Naive B cell (primary cell): Measurements from ENCODE around the gene MAGI2. TPM values are rescaled to one million over a fixed set of nuclear protein-coding genes. Genes with fewer than 3 reads are reported as not detected.
"Not testable (repeated sequence)": the region's sequence is repeated elsewhere in the genome, so short reads cannot be mapped to it uniquely, and the experiment has no call there.

ENCODE experiments used
- ATAC-seq, 2 donors: fragments of 150-1000 bp; cut with Tn5 transposase; 2 replicates each; pipeline ENCODE4 v1.10.0; 2021; ENCODE audit warnings: low read depth in 2 of 2, mild to moderate bottlenecking in 2 of 2, moderate library complexity in 2 of 2
- DNase-seq: peaks from one replicate; pipeline ENCODE4 v3.0.0; 2022
- H3K27ac Mint-ChIP-seq, 6 donors: one replicate each; pipeline ENCODE4 v1.8.0; 2020 to 2022; ENCODE audit warnings: mild to moderate bottlenecking in 6 of 6, mixed read lengths in 6 of 6, moderate library complexity in 5 of 6, inconsistent platforms in 2 of 6
- H3K27me3 Mint-ChIP-seq, 3 donors: one replicate each; pipeline ENCODE4 v1.8.0; 2021 to 2022; ENCODE audit warnings: mixed read lengths in 3 of 3, mild to moderate bottlenecking in 1 of 3
- H3K36me3 Mint-ChIP-seq, 2 donors: one replicate each; pipeline ENCODE4 v1.8.0; 2020 to 2022; ENCODE audit warnings: mixed read lengths in 2 of 2, inconsistent platforms in 1 of 2, mild to moderate bottlenecking in 1 of 2
- H3K4me1 Mint-ChIP-seq, 3 donors: one replicate each; pipeline ENCODE4 v1.8.0; 2020 to 2022; ENCODE audit warnings: mixed read lengths in 3 of 3, inconsistent platforms in 1 of 3, mild to moderate bottlenecking in 1 of 3, moderate library complexity in 1 of 3
- H3K4me3 Mint-ChIP-seq, 8 donors: one replicate each; pipeline ENCODE4 v1.8.0; 2020 to 2022; ENCODE audit warnings: mild to moderate bottlenecking in 8 of 8, mixed read lengths in 8 of 8, moderate library complexity in 8 of 8, inconsistent platforms in 2 of 8
- H3K9me3 Mint-ChIP-seq, 7 donors: one replicate each; pipeline ENCODE4 v1.8.0; 2020 to 2022; ENCODE audit warnings: mixed read lengths in 7 of 7, mild to moderate bottlenecking in 5 of 7, inconsistent platforms in 2 of 7, moderate library complexity in 1 of 7
- polyA plus RNA-seq, 6 donors: library from polyadenylated mRNA; unstranded; fragments of 300-500 nt; fragmentation: Illumina TruSeq; gene quantifications; one replicate each; pipeline ENCODE4 v1.2.3, GENCODE V29; 2021; ENCODE audit warnings: low read depth in 6 of 6

The MAGI2 gene
- polyA plus RNA-seq, 6 donors from 2014 or later, result 0.04 to 0.06 (median 0.04) TPM; not detected in 3

GRCh38 chr7:79461660-79462059 lies 8.2 kb upstream of the MAGI2 start:
- no peak for ATAC-seq

GRCh38 chr7:79459381-79459780 lies 5.9 kb upstream of the MAGI2 start:
- DNase-seq, result no peak
- H3K36me3 Mint-ChIP-seq, result no peaks in the 10 kb centered on the region
- H3K4me3 Mint-ChIP-seq, result no peak overlapping the region
- ATAC-seq, result no peak
- H3K9me3 Mint-ChIP-seq, result peaks cover 0 to 4% (median 0%) of the 10 kb centered on the region in 7 donors
- H3K27me3 Mint-ChIP-seq, result peaks cover 9 to 25% (median 16%) of the 10 kb centered on the region in 3 donors
- peaks cover 0 to 3% (median 2%) of the 10 kb centered on the region in 3 donors for H3K4me1 Mint-ChIP-seq
- H3K27ac Mint-ChIP-seq, result no peak overlapping the region

More at GRCh38 chr7:79461660-79462059, 8.2 kb upstream of the MAGI2 start:
- Mint-ChIP-seq H3K27ac (no peak overlapping the region), H3K36me3 (no peaks in the 10 kb centered on the region), H3K9me3 (no peaks in the 10 kb centered on the region), H3K4me1 (no peaks in the 10 kb centered on the region), H3K27me3 (peaks cover 0 to 2% (median 0%) of the 10 kb centered on the region in 3 donors), H3K4me3 (no peak overlapping the region)
- DNase-seq, result no peak

DNA sequence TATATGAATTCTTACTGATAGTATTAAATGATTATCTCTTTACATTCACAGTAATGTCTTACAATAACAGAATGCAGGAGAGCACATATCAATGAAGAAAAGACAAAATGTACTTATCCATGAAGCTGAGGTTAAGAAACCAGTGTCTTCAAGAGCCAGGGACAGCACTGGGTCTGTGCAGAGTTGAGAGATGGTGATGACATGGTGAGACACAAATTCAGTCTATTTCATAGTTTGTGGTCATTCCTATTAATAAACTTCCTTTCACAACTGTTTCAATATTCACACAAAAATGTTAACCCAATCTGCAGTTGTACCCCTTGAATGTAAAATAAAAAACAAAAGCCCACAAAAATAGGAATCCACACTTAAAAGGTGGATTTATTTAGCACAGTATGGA lies 5.3 kb upstream of the MAGI2 start:
- no peaks in the 10 kb centered on the region for H3K36me3 Mint-ChIP-seq

DNA sequence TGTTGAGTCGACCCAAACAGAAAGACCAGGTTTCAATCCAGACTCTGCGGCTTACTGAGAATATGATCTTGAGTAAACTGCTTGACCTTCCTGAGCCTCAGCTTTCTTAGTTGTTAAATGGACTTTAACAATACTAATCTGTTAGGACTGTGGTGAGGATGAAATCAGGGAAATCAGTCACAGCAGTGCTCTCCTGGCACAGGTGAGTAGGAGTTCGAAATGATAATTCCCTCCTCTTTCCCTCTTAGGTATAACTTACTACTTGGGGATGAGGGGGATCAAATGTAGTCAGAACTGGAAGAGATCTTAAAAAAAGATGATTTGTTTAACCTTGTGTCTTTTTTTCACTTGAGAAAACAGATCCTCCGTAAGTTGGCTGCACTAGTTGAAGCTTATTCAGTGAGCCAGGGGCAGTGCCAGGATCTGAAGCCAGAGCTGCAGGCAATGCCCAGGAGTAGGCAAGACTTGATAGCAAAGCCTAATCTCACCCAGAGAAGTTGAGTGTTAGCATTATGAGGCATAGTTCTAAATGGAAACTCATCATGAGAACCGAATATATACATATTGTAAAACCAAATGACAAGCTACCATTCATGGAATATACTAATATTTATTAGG lies 1.8 kb upstream of the MAGI2 start:
- Mint-ChIP-seq H3K4me3 (no peak overlapping the region), H3K27me3 (peaks cover 46 to 55% (median 48%) of the 10 kb centered on the region in 3 donors), H3K9me3 (peaks cover 0 to 6% (median 4%) of the 10 kb centered on the region in 7 donors), H3K4me1 (peaks cover 17 to 29% (median 27%) of the 10 kb centered on the region in 3 donors), H3K36me3 (peaks cover 0 to 15% of the 10 kb centered on the region in 2 donors), H3K27ac (no peak overlapping the region)
- no peak for ATAC-seq
- no peak for DNase-seq

More for the DNA sequence above, 5.3 kb upstream of the MAGI2 start:
- Mint-ChIP-seq H3K27ac (no peak overlapping the region), H3K27me3 (peaks cover 14 to 28% (median 22%) of the 10 kb centered on the region in 3 donors), H3K4me3 (no peak overlapping the region), H3K4me1 (peaks cover 0 to 7% (median 6%) of the 10 kb centered on the region in 3 donors), H3K9me3 (peaks cover 0 to 5% (median 0%) of the 10 kb centered on the region in 7 donors)
- ATAC-seq, result no peak
- no peak for DNase-seq

DNA sequence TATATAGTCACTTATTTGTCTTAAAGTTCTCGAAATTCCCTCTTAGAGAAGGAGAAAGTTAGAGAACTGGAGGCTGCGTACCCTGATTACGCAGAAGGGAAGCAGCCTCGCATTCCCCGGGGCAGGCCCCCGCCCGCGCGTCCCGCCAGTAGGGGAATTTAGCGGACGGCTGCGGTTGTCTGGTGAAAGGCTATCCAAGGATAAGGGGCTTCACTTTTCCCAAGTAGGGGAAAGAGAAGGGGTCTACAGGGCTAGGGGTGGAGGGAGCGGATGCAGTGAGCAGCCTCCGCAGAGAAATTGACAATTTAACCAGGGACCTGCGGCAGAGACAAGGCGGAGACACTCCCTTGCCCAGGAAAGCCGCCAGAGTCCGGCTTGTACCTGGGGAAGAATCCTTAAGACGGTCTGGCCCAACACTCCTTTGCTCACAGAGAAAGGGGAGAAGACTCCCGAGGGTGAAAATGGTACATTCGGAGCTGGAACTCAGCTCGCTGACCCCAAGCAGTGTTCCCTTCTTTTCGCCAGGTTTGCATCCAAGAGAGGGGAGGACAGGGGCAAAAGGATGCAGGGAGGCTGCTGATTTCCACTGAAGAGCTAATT lies 994 bp upstream of the MAGI2 start:
- H3K4me3 Mint-ChIP-seq, result peak overlapping the region in 4 of 8 donors; percentile 3 to 40 (median 24)
- peaks cover 17 to 29% (median 27%) of the 10 kb centered on the region in 3 donors for H3K4me1 Mint-ChIP-seq
- H3K9me3 Mint-ChIP-seq, result peaks cover 0 to 6% (median 4%) of the 10 kb centered on the region in 7 donors
- peaks cover 46 to 55% (median 48%) of the 10 kb centered on the region in 3 donors for H3K27me3 Mint-ChIP-seq
- ATAC-seq, result no peak
- H3K36me3 Mint-ChIP-seq, result peaks cover 0 to 15% of the 10 kb centered on the region in 2 donors
- no peak for DNase-seq
- peak overlapping the region in 1 of 6 donors; percentile 20 for H3K27ac Mint-ChIP-seq

DNA sequence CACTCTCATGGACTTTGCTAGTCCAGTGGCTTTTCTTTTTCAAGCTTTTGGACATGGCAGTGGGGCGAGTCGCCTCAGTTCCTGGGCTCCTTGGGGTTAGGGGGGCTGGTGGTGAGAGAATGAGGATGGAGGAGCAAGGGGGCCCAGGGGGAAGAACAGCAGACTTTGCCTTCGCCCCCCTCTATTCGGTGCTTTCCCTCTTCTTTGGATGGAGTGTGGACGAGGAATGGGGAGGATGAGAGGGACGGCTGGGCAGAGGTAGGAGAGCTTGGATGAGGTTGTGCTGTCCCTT lies 255 bp downstream of the MAGI2 start:
- H3K4me1 Mint-ChIP-seq, result peaks cover 17 to 29% (median 27%) of the 10 kb centered on the region in 3 donors
- H3K4me3 Mint-ChIP-seq, result peak overlapping the region in 2 of 8 donors; percentile 52 to 61
- DNase-seq (no peak), ATAC-seq (no peak)
- H3K27ac Mint-ChIP-seq, result no peak overlapping the region
- peaks cover 0 to 7% (median 4%) of the 10 kb centered on the region in 7 donors for H3K9me3 Mint-ChIP-seq
- H3K36me3 Mint-ChIP-seq, result peaks cover 0 to 15% of the 10 kb centered on the region in 2 donors
- H3K27me3 Mint-ChIP-seq, result peaks cover 46 to 55% (median 48%) of the 10 kb centered on the region in 3 donors

GRCh38 chr7:79452495-79453265 lies 787 bp downstream of the MAGI2 start:
- peaks cover 46 to 55% (median 48%) of the 10 kb centered on the region in 3 donors for H3K27me3 Mint-ChIP-seq
- H3K4me3 Mint-ChIP-seq, result peak overlapping the region in 6 of 8 donors; percentile 26 to 83 (median 56)
- ATAC-seq, result no peak
- no peak for DNase-seq
- peaks cover 0 to 7% (median 4%) of the 10 kb centered on the region in 7 donors for H3K9me3 Mint-ChIP-seq
- peaks cover 17 to 29% (median 27%) of the 10 kb centered on the region in 3 donors for H3K4me1 Mint-ChIP-seq
- peaks cover 0 to 15% of the 10 kb centered on the region in 2 donors for H3K36me3 Mint-ChIP-seq
- peak overlapping the region in 1 of 6 donors; percentile 18 for H3K27ac Mint-ChIP-seq

- ATAC-seq (no peak), DNase-seq (no peak)
- Mint-ChIP-seq H3K4me3 (peak overlapping the region in 2 of 8 donors; percentile 52 to 67), H3K27me3 (peaks cover 46 to 55% (median 48%) of the 10 kb centered on the region in 3 donors), H3K4me1 (peaks cover 17 to 29% (median 27%) of the 10 kb centered on the region in 3 donors), H3K27ac (peak overlapping the region in 2 of 6 donors; percentile 53 to 54), H3K9me3 (peaks cover 0 to 7% (median 4%) of the 10 kb centered on the region in 7 donors), H3K36me3 (peaks cover 0 to 15% of the 10 kb centered on the region in 2 donors)
Observed at GRCh38 chr7:79452032-79452494, 1.4 kb downstream of the MAGI2 start.

GRCh38 chr7:79451580-79451979 lies 1.9 kb downstream of the MAGI2 start:
- ATAC-seq (no peak), DNase-seq (no peak)
- Mint-ChIP-seq H3K9me3 (peaks cover 0 to 7% (median 4%) of the 10 kb centered on the region in 7 donors), H3K4me1 (peaks cover 17 to 29% (median 27%) of the 10 kb centered on the region in 3 donors), H3K4me3 (peak overlapping the region in 3 of 8 donors; percentile 13 to 67 (median 20)), H3K27ac (peak overlapping the region in 1 of 6 donors; percentile 53), H3K36me3 (peaks cover 0 to 15% of the 10 kb centered on the region in 2 donors), H3K27me3 (peaks cover 43 to 55% (median 48%) of the 10 kb centered on the region in 3 donors)

DNA sequence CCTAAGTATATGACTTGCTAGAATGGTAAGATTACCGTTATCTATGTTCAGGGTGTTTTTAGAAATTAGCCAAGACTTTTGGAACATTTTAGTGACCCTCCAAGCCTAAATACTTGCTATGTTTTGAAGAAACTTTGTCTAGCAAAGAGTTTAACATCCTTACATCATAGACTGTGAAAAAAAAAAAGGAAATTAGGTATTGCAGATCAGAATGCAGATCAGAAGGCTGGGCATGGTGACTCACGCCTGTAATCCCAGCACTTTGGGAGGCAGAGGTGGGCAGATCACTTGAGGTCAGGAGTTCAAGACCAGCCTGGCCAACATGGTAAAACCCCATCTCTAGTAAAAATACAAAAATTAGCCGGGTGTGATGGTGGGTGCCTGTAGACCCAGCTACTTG lies 10.7 kb downstream of the MAGI2 start:
- not testable (repeated sequence) for H3K36me3 Mint-ChIP-seq, H3K4me3 Mint-ChIP-seq, H3K27ac Mint-ChIP-seq

GRCh38 chr7:79436378-79436777 lies 17.1 kb downstream of the MAGI2 start:
- Mint-ChIP-seq H3K27ac (no peak overlapping the region), H3K36me3 (no peaks in the 10 kb centered on the region), H3K27me3 (no peaks in the 10 kb centered on the region), H3K9me3 (peaks cover 0 to 5% (median 0%) of the 10 kb centered on the region in 7 donors), H3K4me1 (no peaks in the 10 kb centered on the region), H3K4me3 (no peak overlapping the region)
- no peak for DNase-seq
- ATAC-seq, result no peak

More for the DNA sequence above, 10.7 kb downstream of the MAGI2 start:
- DNase-seq, ATAC-seq, H3K9me3 Mint-ChIP-seq, H3K27me3 Mint-ChIP-seq, H3K4me1 Mint-ChIP-seq: not testable (repeated sequence)

GRCh38 chr7:79434867-79435266 lies 18.6 kb downstream of the MAGI2 start:
- Mint-ChIP-seq H3K27ac (no peak overlapping the region), H3K9me3 (peaks cover 0 to 5% (median 0%) of the 10 kb centered on the region in 7 donors), H3K36me3 (no peaks in the 10 kb centered on the region), H3K27me3 (no peaks in the 10 kb centered on the region), H3K4me1 (no peaks in the 10 kb centered on the region), H3K4me3 (no peak overlapping the region)
- DNase-seq (no peak), ATAC-seq (no peak)

DNA sequence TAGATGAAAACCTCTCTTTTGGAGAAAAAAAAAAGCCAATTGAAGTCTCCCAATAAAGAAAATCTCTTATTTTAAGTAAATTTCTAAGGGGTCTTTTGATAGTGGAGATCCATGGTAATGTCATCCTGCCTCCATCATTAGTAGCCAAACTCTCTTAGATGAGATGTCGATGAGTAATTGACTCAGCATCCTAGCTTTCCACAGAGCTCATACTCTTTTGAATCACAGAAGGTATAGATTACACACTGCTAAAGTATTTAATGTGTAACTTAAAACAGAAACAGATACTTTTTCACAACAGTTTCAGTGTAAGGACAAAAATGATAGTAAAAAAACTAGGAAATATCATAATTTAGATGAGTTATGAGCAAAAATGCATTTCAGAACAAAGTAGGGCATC lies 19.4 kb downstream of the MAGI2 start:
- no peaks in the 10 kb centered on the region for H3K36me3 Mint-ChIP-seq

More for the DNA sequence above, 19.4 kb downstream of the MAGI2 start:
- Mint-ChIP-seq H3K4me3 (no peak overlapping the region), H3K27me3 (no peaks in the 10 kb centered on the region), H3K27ac (no peak overlapping the region), H3K4me1 (no peaks in the 10 kb centered on the region), H3K9me3 (peaks cover 0 to 5% (median 0%) of the 10 kb centered on the region in 7 donors)
- no peak for ATAC-seq
- DNase-seq, result no peak
